GM12801 (cell line): ENCODE results near the gene JMJD8.

ENCODE experiments used
- TF ChIP-seq, protein P1 (sequence below): IDR thresholded peaks from one replicate; pipeline ENCODE4 v1.5.1; 2011; ENCODE audit warnings: control low read depth; ENCODE audit not compliant: insufficient read length; ENCODE audit errors: extremely low read depth

Gene JMJD8

DNA sequence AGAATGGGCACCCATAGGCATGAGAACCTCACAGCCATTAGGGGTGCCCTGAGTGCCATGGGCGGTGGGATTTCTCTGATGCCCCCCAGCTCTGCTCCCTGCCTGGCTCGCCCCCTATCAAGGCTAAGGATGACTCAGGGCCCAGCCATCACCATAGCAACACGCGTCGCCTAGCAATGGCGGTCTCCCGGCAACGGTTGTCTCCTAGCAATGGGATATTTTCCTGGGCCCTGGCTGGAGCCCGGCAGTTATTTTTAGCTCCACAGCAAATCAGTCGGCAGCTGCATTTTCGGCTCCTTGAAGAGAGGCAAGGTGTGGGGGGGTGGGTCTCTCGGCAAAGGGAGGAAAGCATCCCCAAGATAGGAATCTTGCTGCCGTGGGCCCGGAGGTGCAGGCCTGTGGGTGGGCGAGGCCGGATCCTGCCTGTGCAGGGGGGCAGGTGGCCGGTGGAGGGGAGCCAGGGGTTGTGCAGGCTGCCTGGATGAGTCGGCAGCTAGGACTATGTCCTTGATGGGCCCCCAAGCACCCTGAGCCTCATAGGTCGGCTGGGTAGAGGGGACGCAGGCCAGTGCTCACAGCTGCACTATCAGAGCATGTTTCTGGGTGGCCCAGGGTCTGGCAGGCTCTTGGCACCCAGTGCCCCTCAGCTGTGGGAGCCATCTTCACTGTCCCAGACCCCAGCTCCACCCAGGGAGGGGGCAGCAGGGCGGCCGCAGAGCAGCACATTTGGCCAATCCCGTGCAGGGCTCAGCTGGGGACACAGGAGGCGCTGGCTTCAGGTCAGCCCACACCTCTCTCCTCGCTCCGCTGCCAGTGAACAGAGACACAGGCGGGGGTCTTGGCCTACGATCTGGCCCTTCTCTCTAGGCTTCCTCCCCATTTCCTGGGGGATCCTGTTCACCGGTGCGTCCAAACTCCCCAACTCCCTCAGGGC lies 25.7 kb upstream of the JMJD8 start:
- TF ChIP-seq, protein P1, sequence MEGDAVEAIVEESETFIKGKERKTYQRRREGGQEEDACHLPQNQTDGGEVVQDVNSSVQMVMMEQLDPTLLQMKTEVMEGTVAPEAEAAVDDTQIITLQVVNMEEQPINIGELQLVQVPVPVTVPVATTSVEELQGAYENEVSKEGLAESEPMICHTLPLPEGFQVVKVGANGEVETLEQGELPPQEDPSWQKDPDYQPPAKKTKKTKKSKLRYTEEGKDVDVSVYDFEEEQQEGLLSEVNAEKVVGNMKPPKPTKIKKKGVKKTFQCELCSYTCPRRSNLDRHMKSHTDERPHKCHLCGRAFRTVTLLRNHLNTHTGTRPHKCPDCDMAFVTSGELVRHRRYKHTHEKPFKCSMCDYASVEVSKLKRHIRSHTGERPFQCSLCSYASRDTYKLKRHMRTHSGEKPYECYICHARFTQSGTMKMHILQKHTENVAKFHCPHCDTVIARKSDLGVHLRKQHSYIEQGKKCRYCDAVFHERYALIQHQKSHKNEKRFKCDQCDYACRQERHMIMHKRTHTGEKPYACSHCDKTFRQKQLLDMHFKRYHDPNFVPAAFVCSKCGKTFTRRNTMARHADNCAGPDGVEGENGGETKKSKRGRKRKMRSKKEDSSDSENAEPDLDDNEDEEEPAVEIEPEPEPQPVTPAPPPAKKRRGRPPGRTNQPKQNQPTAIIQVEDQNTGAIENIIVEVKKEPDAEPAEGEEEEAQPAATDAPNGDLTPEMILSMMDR = no peak

DNA sequence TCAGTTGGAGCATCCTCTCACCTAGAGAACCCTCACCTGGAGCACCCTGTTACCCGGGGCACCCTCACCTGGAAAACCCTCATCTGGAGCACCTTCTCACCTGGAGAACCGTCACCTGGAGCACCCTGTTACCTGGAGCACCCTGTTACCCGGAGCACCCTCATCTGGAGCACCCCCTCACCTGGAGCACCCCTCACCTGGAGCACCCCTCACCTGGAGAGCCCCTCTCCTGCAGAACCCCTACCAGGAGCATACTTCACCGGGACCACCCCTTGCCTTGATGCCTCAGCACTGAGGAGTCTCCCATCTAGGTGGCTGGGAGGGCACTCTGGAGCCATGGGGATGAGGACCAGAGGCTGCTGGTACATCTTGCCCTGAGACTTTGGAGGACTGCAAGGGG lies 24.8 kb upstream of the JMJD8 start:
- TF ChIP-seq, protein P1 = no peak

DNA sequence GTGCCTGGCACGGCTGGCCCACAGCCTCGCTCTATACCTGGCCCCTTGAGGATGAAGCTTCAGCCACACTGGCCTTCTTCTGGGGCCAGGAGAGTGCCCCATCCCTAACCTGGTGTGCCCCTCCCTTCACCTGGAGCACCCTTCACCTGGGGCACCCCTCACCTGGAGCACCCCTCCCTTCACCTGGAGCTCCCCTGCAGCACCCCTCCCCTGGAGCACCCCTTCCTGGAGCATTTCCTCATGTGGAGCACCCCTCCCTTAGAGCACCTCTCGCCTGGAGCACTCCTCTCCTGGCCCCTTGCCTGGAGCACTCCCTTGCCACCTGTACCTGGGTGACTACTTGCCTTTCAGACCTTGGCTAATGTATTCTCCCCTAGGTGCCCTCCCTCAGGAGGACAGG lies 23.9 kb upstream of the JMJD8 start:
- TF ChIP-seq, protein P1 = no peak

DNA sequence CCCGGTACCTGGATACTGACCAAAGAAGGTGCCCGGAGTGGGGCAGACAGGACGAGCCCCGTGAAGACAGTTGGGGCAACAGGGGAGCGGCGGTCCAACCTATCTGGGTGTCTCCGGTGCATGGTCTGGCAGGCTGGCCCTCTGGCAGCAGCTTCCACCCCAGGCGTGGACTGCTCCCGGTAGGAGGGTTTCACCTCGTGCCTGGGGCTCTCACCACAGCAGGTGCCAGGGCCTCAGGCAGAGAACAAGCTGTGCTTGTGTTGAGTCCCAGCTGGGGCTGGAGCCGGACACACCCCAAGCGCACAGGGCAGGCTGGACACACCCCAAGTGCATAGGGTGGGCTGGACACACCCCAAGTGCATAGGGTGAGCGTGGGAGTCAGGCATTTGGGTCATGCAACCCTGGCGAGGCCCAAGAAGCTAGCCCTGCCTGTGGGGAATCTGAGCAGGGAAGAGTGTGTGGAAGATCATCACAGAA lies 23.0 kb upstream of the JMJD8 start:
- TF ChIP-seq, protein P1 = no peak

DNA sequence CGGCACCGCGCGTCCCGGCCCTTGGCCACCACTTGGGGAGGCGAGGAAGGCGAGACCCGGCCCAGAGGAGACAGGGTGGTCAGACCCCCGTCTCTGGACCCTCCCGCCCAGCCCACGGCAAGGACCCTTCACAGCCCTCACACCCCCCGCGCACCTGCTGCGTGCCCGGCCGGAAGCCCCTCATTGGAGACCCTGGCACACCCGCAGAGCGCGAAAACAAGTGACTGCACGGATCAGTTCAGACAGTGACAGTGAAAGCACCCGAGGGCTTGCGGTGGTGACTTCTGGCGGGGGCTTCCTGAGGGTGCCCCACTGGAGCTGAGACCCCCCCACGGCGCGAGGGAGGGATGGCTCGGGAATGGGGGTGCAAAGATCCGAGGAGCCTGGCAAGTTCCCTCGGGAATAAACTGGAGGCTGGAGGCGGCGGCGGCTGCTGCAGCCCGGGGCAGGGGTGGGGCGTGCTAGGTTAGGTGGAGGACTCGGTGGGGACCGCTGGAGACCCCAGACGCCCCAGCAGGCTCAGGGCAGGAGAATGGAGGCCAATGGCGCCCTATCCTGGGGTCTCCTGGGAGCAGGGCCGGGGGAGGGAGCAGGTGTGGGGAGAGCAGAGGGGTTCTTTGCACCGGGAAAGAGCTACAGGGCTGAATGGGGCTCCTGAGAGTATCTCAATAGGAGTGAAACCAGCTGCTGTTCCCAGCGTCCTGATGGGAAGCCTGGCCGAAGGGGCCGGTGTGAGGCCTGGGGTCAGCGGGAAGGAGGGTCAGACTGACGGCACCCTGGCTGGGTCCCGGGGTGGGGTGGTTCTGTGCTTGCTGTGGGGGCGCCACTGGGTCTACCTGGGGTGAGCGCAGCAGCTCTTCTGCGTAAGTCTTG lies 22.3 kb upstream of the JMJD8 start:
- TF ChIP-seq, protein P1 = no peak

DNA sequence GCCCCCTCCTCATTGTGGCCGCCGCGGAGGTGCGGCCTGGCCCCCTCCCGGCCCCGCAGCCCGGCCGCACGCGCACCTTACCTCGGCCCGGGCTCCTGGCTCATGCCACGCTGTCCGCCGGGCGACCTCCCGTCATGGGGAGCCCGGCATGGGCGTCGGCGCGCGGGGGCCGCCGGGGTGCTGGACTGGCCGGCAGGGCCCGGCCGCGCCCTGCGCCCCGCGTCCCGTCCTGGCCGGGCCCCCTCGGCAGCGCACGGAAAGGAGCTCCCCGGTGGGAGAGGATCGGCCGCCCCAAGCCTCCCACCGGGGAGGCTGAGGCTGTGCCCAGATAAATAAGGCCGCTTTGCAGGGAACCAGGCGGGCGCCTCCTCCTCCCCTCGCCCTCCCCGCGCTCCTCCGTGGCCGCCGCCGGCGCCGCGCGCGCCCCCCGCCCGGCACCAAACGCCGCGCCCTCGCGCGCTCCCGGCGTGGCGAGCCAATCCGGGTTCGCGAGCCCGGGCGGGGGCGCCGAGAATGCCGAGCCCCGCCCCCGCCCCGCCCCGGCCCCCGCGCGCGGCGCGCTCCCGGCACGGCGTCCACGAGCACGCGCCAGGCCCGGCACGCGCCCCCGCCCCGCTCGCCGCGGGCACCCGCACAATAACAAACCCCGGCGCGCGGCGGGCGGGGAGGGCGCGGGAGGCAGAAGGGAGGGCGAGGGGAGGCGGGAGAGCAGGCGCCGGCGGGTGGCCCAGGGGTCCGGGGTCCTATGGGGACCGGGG lies 21.5 kb upstream of the JMJD8 start, which contains the start of gene FBXL16:
Gene FBXL16 (minus strand): TSS at position 371 of the 758 bp plus-strand sequence. CDS start 8,396 bp downstream, outside the sequence.
- TF ChIP-seq, protein P1 = no peak
